Measurements from ENCODE around the gene RNF167. TPM values are rescaled to one million over a fixed set of nuclear protein-coding genes. Genes with fewer than 3 reads are reported as not detected.

RNF167 gene
- total and polyA plus RNA-seq, 2 of the 13 experiments (the other 11 are each of a cell fraction or from before 2014, with no cell fraction given): 44.1 to 45.4 TPM

GRCh38 chr17:4986951-4987766 lies 47.1 kb downstream of the RNF167 start, which contains the start of gene CAMTA2 (continued):
- TF ChIP-seq HDAC6 (IDR thresholded peaks at IDR 0.05; ENCODE audit: low read depth, low read length) (no peak), ZSCAN25 (CRISPR knock-in tag; IDR thresholded peaks at IDR 0.05) (peak; percentile 70; the same call in 1 of the 2 replicates), BCL3 (CRISPR knock-in tag; IDR thresholded peaks at IDR 0.05) (peak; percentile 92), RARA (CRISPR knock-in tag; IDR thresholded peaks at IDR 0.05) (peak; percentile 25; the same call in 1 of the 2 replicates), ZBTB43 (CRISPR knock-in tag; conservative IDR thresholded peaks at IDR 0.05) (no peak; the same call in 1 of the 2 replicates), MXI1 (IDR thresholded peaks at IDR 0.05; ENCODE audit: borderline replicate concordance, low read depth, low read length) (peak; percentile 26; the same call in 1 of the 3 replicates), LRRFIP1 (CRISPR knock-in tag; conservative IDR thresholded peaks at IDR 0.05) (no peak), CREB1 (IDR thresholded peaks at IDR 0.05) (peak; percentile 70), CREB1 (CRISPR knock-in tag; IDR thresholded peaks at IDR 0.05) (peak; percentile 79), TRAFD1 (CRISPR knock-in tag; IDR thresholded peaks at IDR 0.05; ENCODE audit: borderline replicate concordance) (no peak), MATR3 (CRISPR knock-in tag; IDR thresholded peaks at IDR 0.05) (no peak), KLF12 (CRISPR knock-in tag; IDR thresholded peaks at IDR 0.05; ENCODE audit: borderline replicate concordance) (peak; percentile 88; the same call in 1 of the 2 replicates), BORCS8-MEF2B (CRISPR knock-in tag; IDR thresholded peaks at IDR 0.05) (0 out of 2 replicates have a peak, but pooled peaks have one; percentile 30), ZNF709 (CRISPR knock-in tag; IDR thresholded peaks at IDR 0.05) (peak; percentile 92), GZF1 (CRISPR knock-in tag; IDR thresholded peaks at IDR 0.05) (no peak), ZNF773 (CRISPR knock-in tag; IDR thresholded peaks at IDR 0.05; ENCODE audit: borderline replicate concordance) (no peak; the same call in 1 of the 2 replicates), SNAPC2 (CRISPR knock-in tag; IDR thresholded peaks at IDR 0.05) (no peak), ARID3A (IDR thresholded peaks at IDR 0.05; ENCODE audit: low read depth, low read length) (no peak), ZNF331 (CRISPR knock-in tag; IDR thresholded peaks at IDR 0.05) (0 out of 2 replicates have a peak, but pooled peaks have one; percentile 67), SALL2 (CRISPR knock-in tag; IDR thresholded peaks at IDR 0.05) (peak; percentile 96), SAFB2 (CRISPR knock-in tag; IDR thresholded peaks at IDR 0.05; ENCODE audit: borderline replicate concordance, low read depth) (no peak)

Data from HepG2 (cell line).